HepG2 (cell line): ENCODE measurements around the gene FAM3A. TPM values are rescaled to one million over a fixed set of nuclear protein-coding genes. Genes with fewer than 3 reads are reported as not detected.

Source experiments
- GABPA ChIP-seq, 2 experiments: IDR thresholded peaks; 2 replicates each; pipeline ENCODE4 v1.6.1; 2011 to 2016; ENCODE audit warnings: low read depth in 2 of 2, low read length in 1 of 2, missing biosample characterization in 1 of 2, missing genetic modification characterization in 1 of 2
- GMEB1 ChIP-seq: sonication (generic); formaldehyde crosslinking; IDR thresholded peaks from 2 replicates; pipeline ENCODE4 v1.5.1; 2020; ENCODE audit warnings: missing genetic modification reagents, mild to moderate bottlenecking, borderline replicate concordance
- SIN3A ChIP-seq: IDR thresholded peaks from 2 replicates; pipeline ENCODE4 v1.6.1; 2011; ENCODE audit warnings: low read depth, mild to moderate bottlenecking, control low read depth, low read length, borderline replicate concordance
- ZBTB40 ChIP-seq, 2 experiments: fragments of 450-650 bp in 1 of 2; sonication (generic) in 1 of 2; formaldehyde crosslinking in 1 of 2; IDR thresholded peaks; 2 replicates each; pipeline versions ENCODE4 v1.6.1 to v1.8.0; 2016 to 2022; ENCODE audit warnings: antibody characterized with exemption in 1 of 2, mild to moderate bottlenecking in 1 of 2, missing genetic modification reagents in 1 of 2
- ZNF18 ChIP-seq: sonication (generic); formaldehyde crosslinking; IDR thresholded peaks from 2 replicates; pipeline ENCODE4 v1.8.0; 2022; ENCODE audit warnings: mild to moderate bottlenecking, missing genetic modification reagents; ENCODE audit not compliant: insufficient replicate concordance
- ZNF775 ChIP-seq: sonication (generic); formaldehyde crosslinking; IDR thresholded peaks from 2 replicates; pipeline ENCODE4 v1.4.0; 2020; ENCODE audit warnings: missing genetic modification reagents, mild to moderate bottlenecking, moderate library complexity, borderline replicate concordance
- polyA plus RNA-seq, 8 experiments: library from polyadenylated mRNA; depleted of rRNA in 3 of 8; stranded (reverse) in 7 of 8; unstranded in 1 of 8; fragments of >200 nt; fragmentation: Illumina TruSeq in 4 of 8; extraction: Trizol in 4 of 8; gene quantifications; 2 replicates each; pipeline versions ENCODE4 v1.2.1 to v1.2.3, GENCODE V29; 2011 to 2016; ENCODE audit warnings: low read depth in 4 of 8, missing spikeins in 1 of 8, mixed read lengths in 1 of 8; ENCODE audit not compliant: insufficient read depth in 1 of 8
- total RNA-seq, 5 experiments: library from RNA; depleted of rRNA; stranded (reverse); fragments of >200 nt; fragmentation: Illumina TruSeq; extraction: Trizol; gene quantifications; 2 replicates each; pipeline ENCODE4 v1.2.3, GENCODE V29; 2016; ENCODE audit warnings: low read depth in 1 of 5
- TF ChIP-seq, protein P1 (sequence below): sonication (generic); formaldehyde crosslinking; IDR thresholded peaks from 2 replicates; pipeline ENCODE4 v1.4.0; 2020; ENCODE audit warnings: missing genetic modification reagents
- TF ChIP-seq, protein P2 (sequence below): sonication (generic); formaldehyde crosslinking; conservative IDR thresholded peaks from 2 replicates; pipeline ENCODE4 v1.8.1; 2023; ENCODE audit warnings: missing genetic modification reagents

FAM3A gene
- total and polyA plus RNA-seq, 2 of the 13 experiments (the other 11 are each of a cell fraction or from before 2014, with no cell fraction given): 11.2 to 22.7 TPM

DNA sequence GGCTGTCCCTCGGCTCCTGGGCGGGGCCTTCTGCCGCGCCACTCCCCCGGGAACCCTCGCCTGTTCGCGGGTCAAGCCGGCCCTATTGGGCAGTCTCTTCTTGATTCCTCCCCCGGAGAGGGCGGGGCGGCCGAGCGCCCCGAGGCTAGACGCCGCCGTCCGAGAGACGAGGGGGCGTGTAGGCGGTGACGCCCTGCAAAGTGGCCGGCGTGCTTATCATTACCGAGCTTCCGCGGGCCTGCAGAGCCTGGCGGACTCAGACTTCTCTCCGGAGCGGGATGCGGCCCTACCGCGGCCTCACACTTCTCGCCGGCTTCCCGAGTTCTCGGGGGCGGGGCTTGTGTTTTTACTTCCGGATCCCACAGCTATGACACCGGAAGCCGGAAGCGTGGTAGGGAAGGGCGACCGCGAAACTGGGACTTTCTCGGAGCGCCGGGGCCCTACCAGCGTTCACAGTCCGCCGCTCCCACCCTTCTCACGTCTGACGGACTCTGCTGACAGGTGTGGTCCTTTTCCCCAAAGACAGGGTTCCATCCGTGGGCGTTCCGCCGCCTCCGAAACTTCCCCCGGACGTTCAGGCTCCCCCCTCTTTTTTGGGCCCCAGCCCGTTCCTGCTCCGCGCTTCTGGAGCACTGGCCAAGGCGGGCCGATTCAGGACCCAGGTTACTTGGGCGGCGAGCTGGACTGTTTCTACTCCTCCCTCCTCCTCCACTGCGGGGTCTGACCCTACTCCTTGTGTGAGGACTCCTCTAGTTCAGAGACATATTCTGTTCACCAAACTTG, 31.4 kb upstream of the FAM3A start, which contains the start of gene IKBKG (continued):
- peak; percentile 52 for TF ChIP-seq ZBTB40 (IDR thresholded peaks at IDR 0.05)
- TF ChIP-seq ZBTB40 (CRISPR knock-in tag; IDR thresholded peaks at IDR 0.05): no peak; the same call in 1 of the 2 replicates
- no peak for TF ChIP-seq ZNF18
- no peak for TF ChIP-seq GABPA (IDR thresholded peaks at IDR 0.05; ENCODE audit: low read depth, low read length)
- peak; percentile 94 for TF ChIP-seq GABPA (CRISPR knock-in tag; IDR thresholded peaks at IDR 0.05; ENCODE audit: low read depth)
- TF ChIP-seq, protein P1, sequence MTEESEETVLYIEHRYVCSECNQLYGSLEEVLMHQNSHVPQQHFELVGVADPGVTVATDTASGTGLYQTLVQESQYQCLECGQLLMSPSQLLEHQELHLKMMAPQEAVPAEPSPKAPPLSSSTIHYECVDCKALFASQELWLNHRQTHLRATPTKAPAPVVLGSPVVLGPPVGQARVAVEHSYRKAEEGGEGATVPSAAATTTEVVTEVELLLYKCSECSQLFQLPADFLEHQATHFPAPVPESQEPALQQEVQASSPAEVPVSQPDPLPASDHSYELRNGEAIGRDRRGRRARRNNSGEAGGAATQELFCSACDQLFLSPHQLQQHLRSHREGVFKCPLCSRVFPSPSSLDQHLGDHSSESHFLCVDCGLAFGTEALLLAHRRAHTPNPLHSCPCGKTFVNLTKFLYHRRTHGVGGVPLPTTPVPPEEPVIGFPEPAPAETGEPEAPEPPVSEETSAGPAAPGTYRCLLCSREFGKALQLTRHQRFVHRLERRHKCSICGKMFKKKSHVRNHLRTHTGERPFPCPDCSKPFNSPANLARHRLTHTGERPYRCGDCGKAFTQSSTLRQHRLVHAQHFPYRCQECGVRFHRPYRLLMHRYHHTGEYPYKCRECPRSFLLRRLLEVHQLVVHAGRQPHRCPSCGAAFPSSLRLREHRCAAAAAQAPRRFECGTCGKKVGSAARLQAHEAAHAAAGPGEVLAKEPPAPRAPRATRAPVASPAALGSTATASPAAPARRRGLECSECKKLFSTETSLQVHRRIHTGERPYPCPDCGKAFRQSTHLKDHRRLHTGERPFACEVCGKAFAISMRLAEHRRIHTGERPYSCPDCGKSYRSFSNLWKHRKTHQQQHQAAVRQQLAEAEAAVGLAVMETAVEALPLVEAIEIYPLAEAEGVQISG (CRISPR knock-in tag): peak; percentile 58; the same call in 1 of the 2 replicates
- TF ChIP-seq, protein P2, sequence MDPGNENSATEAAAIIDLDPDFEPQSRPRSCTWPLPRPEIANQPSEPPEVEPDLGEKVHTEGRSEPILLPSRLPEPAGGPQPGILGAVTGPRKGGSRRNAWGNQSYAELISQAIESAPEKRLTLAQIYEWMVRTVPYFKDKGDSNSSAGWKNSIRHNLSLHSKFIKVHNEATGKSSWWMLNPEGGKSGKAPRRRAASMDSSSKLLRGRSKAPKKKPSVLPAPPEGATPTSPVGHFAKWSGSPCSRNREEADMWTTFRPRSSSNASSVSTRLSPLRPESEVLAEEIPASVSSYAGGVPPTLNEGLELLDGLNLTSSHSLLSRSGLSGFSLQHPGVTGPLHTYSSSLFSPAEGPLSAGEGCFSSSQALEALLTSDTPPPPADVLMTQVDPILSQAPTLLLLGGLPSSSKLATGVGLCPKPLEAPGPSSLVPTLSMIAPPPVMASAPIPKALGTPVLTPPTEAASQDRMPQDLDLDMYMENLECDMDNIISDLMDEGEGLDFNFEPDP (CRISPR knock-in tag): 0 out of 2 replicates have a peak, but pooled peaks have one; percentile 43
- 0 out of 2 replicates have a peak, but pooled peaks have one; percentile 53 for TF ChIP-seq ZNF775
- TF ChIP-seq GMEB1: peak; percentile 48; the same call in 1 of the 2 replicates
- TF ChIP-seq SIN3A: peak; percentile 69
